ENCODE measurements around the gene HTR3D. TPM values are rescaled to one million over a fixed set of nuclear protein-coding genes. Genes with fewer than 3 reads are reported as not detected.
A peak's percentile ranks its signal among the peaks of the same experiment; 100 is the strongest.

HTR3D gene
- total and polyA plus RNA-seq, 2 donors from 2014 or later = not detected

DNA sequence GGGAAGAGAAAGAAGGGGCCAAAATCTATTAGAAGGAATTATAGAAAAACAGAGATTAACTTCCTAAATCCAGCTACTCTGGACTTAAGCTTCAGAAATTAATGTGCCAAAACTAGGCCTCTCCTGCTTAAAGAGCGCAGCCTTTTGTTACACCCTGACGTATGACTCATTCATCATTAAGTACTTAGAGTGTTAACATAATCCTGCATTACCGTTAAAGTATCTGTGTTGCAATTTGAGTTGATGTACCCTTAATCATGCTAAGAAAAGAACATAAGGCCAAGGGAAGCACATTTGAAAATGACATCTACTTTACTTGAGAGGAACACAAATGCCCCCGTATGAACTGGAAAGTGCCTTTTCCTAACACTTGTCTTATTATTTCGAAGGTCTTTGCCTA, 7.9 kb downstream of the HTR3D start:
- Histone ChIP-seq H3K4me3 (ENCODE audit: low read length in 3 of 3) (no peak overlapping the region), H3K36me3 (ENCODE audit: control insufficient read depth in 2 of 3, insufficient read depth in 3 of 3, low read length in 3 of 3) (no peaks in the 10 kb centered on the region), H3K9ac (ENCODE audit: low read length in 3 of 3) (no peak overlapping the region), H3K27me3 (ENCODE audit: control insufficient read depth, insufficient read depth, low read length) (no peaks in the 10 kb centered on the region), H3K27ac (ENCODE audit: low read depth in 2 of 2, low read length in 2 of 2) (no peak overlapping the region), H3K9me3 (ENCODE audit: control insufficient read depth in 2 of 3, insufficient read depth in 1 of 3, low read length in 3 of 3) (no peaks in the 10 kb centered on the region), H3K4me1 (ENCODE audit: control insufficient read depth in 2 of 3, insufficient read depth in 2 of 3, low read depth in 1 of 3, low read length in 3 of 3) (no peaks in the 10 kb centered on the region)
- intact Hi-C loops (cut with DNase I) = no loop called here
- TF ChIP-seq, protein P1, sequence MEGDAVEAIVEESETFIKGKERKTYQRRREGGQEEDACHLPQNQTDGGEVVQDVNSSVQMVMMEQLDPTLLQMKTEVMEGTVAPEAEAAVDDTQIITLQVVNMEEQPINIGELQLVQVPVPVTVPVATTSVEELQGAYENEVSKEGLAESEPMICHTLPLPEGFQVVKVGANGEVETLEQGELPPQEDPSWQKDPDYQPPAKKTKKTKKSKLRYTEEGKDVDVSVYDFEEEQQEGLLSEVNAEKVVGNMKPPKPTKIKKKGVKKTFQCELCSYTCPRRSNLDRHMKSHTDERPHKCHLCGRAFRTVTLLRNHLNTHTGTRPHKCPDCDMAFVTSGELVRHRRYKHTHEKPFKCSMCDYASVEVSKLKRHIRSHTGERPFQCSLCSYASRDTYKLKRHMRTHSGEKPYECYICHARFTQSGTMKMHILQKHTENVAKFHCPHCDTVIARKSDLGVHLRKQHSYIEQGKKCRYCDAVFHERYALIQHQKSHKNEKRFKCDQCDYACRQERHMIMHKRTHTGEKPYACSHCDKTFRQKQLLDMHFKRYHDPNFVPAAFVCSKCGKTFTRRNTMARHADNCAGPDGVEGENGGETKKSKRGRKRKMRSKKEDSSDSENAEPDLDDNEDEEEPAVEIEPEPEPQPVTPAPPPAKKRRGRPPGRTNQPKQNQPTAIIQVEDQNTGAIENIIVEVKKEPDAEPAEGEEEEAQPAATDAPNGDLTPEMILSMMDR (IDR thresholded peaks at IDR 0.05; ENCODE audit: borderline replicate concordance, extremely low read depth, insufficient read depth) = no peak
- DNase-seq = no peak
- FAIRE-seq = no peak

DNA sequence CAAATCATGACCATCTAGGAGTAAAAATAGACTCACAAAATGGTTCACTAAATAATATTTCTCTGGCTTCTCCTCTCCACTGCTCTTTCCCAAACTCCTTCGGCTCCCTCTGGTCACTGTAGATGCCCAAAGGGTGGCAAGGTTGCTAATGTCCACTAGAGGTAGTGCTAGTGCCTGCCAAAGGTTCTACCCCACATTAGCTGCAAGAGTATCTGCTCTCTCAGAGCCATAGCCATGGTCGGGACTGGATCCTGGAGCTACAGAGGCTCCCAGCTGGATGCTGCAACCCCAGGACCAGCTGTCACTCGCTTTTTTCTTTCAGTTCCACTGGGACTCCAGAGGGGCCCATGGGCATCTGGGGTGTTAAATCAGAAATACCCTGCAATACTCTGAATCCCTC, 8.5 kb downstream of the HTR3D start:
- Histone ChIP-seq H3K9me3 (ENCODE audit: control insufficient read depth in 2 of 3, insufficient read depth in 1 of 3, low read length in 3 of 3) (no peaks in the 10 kb centered on the region), H3K4me3 (ENCODE audit: low read length in 3 of 3) (no peak overlapping the region), H3K4me1 (ENCODE audit: control insufficient read depth in 2 of 3, insufficient read depth in 2 of 3, low read depth in 1 of 3, low read length in 3 of 3) (no peaks in the 10 kb centered on the region), H3K36me3 (ENCODE audit: control insufficient read depth in 2 of 3, insufficient read depth in 3 of 3, low read length in 3 of 3) (no peaks in the 10 kb centered on the region), H3K9ac (ENCODE audit: low read length in 3 of 3) (no peak overlapping the region), H3K27ac (ENCODE audit: low read depth in 2 of 2, low read length in 2 of 2) (no peak overlapping the region), H3K27me3 (ENCODE audit: control insufficient read depth, insufficient read depth, low read length) (no peaks in the 10 kb centered on the region)
- TF ChIP-seq, protein P1 (IDR thresholded peaks at IDR 0.05; ENCODE audit: borderline replicate concordance, extremely low read depth, insufficient read depth) = no peak
- FAIRE-seq (no peak), DNase-seq (no peak)
- intact Hi-C loops (cut with DNase I) = no loop called here

DNA sequence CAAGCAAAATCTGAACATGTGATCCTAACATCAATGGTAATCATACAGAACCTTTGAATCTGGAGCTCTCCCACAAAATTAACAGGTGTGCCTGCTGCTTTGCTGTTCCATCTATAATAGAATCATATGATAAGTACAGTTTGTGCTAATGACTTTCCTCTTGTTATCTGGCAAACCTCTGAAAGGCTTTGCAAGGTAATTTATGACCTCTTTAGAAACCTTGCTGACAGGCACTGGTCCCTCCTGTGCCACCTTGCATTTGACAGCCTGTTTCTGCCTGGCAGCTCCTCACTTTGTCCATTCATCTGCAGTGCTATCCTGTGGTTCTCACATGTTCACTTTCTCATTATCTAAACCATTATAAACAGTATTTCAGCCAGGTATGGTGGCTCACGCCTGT, 11.1 kb downstream of the HTR3D start:
- no peaks in the 10 kb centered on the region for H3K36me3 ChIP-seq (ENCODE audit: control insufficient read depth in 2 of 3, insufficient read depth in 3 of 3, low read length in 3 of 3)
- no peak overlapping the region for H3K4me3 ChIP-seq (ENCODE audit: low read length in 3 of 3)
- intact Hi-C loops (cut with DNase I) = no loop called here
- no peak for FAIRE-seq
- no peak overlapping the region for H3K9ac ChIP-seq (ENCODE audit: low read length in 3 of 3)
- no peaks in the 10 kb centered on the region for H3K4me1 ChIP-seq (ENCODE audit: control insufficient read depth in 2 of 3, insufficient read depth in 2 of 3, low read depth in 1 of 3, low read length in 3 of 3)
- no peak for DNase-seq
- H3K9me3 ChIP-seq (ENCODE audit: control insufficient read depth in 2 of 3, insufficient read depth in 1 of 3, low read length in 3 of 3) = no peaks in the 10 kb centered on the region
- TF ChIP-seq, protein P1 (IDR thresholded peaks at IDR 0.05; ENCODE audit: borderline replicate concordance, extremely low read depth, insufficient read depth) = no peak
- H3K27ac ChIP-seq (ENCODE audit: low read depth in 2 of 2, low read length in 2 of 2) = no peak overlapping the region
- H3K27me3 ChIP-seq (ENCODE audit: control insufficient read depth, insufficient read depth, low read length) = no peaks in the 10 kb centered on the region

DNA sequence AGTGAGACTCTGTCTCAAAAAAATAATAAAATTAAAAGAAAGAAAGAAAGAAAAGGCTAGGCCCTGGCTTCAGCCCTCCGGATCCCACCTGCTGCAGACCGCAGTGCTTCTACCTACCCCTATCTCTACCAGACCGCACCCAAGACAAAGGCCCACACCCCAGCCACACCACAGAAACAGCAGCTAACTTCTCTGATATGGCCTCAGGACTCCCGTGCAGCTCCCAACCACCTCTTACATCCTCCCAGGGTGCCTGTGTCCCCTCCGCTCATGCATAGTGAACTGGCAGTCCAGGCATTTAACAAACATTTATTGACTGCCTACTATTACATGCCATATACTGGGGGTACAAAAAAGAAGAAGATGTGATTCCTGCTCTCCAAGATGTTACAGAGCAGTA, 14.5 kb downstream of the HTR3D start:
- TF ChIP-seq, protein P1 (IDR thresholded peaks at IDR 0.05; ENCODE audit: borderline replicate concordance, extremely low read depth, insufficient read depth) = no peak
- no peak overlapping the region for H3K9ac ChIP-seq (ENCODE audit: low read length in 3 of 3)
- H3K36me3 ChIP-seq (ENCODE audit: control insufficient read depth in 2 of 3, insufficient read depth in 3 of 3, low read length in 3 of 3) = no peaks in the 10 kb centered on the region
- DNase-seq = peak in 1 of 5 donors; percentile 4
- H3K9me3 ChIP-seq (ENCODE audit: control insufficient read depth in 2 of 3, insufficient read depth in 1 of 3, low read length in 3 of 3) = no peaks in the 10 kb centered on the region
- no peaks in the 10 kb centered on the region for H3K4me1 ChIP-seq (ENCODE audit: control insufficient read depth in 2 of 3, insufficient read depth in 2 of 3, low read depth in 1 of 3, low read length in 3 of 3)
- intact Hi-C loops (cut with DNase I) = no loop called here
- no peaks in the 10 kb centered on the region for H3K27me3 ChIP-seq (ENCODE audit: control insufficient read depth, insufficient read depth, low read length)
- H3K27ac ChIP-seq (ENCODE audit: low read depth in 2 of 2, low read length in 2 of 2) = no peak overlapping the region
- no peak for FAIRE-seq
- H3K4me3 ChIP-seq (ENCODE audit: low read length in 3 of 3) = no peak overlapping the region
